DMS53 treated with DMSO at 0.1 percent for 48 hours (cell line): ENCODE measurements around the gene PHF3.
A peak's percentile ranks its signal among the peaks of the same experiment; 100 is the strongest.

ENCODE experiments used
- DNase-seq: peaks from one replicate; lab custom pipeline; 2025; ENCODE audit not compliant: unreplicated experiment; lab: John Stamatoyannopoulos, UW

The PHF3 gene

DNA sequence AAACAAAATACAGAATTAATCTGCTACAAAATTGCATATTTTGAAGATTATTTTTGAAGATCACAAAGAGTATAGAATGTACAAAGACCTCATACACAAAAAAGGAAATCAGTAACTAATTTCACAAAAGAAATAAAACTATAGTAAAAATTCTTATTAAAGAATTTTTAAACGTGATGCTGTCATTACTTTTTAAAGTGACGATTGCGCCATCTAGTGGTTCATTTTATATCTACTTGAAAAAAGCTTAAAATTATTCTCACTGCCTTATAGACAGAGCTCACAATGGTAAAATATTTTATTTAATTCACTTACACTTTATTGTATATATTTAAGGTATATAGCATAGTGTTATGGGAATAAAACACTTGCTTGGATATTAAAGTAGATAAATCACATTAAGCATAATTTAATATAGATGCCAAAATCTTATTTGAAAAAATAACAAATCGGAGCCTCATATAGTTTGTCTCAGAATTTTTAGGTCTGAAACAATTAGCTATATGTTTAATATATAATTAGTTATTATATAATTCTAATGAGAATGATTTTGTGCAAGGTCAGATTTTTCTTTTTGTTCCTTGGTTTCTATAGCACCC, 128.8 kb downstream of the PHF3 start:
- DNase-seq = peak; percentile 40
